Thoracic aorta (tissue), 2 donors: ENCODE data around the gene LAD1. TPM values are rescaled to one million over a fixed set of nuclear protein-coding genes. Genes with fewer than 3 reads are reported as not detected.

ENCODE experiments used
- ATAC-seq: fragments of 150-250 bp; one replicate; pipeline ENCODE4 v1.8.0; 2017; ENCODE audit warnings: low read depth; ENCODE audit not compliant: insufficient number of reproducible peaks, low FRiP score
- DNase-seq: peaks from one replicate; pipeline ENCODE4 v3.0.0-alpha.2; 2020; ENCODE audit warnings: low spot score
- H3K27ac ChIP-seq, 2 donors: fragments of 200-600 bp; sonication (generic); 1 replicate in 1 of 2; 2 replicates in 1 of 2; pipeline ENCODE4 v1.5.1; 2016; ENCODE audit warnings: mild to moderate bottlenecking in 2 of 2, moderate library complexity in 2 of 2
- H3K27me3 ChIP-seq: fragments of 200-600 bp; sonication (generic); replicated peaks from 2 replicates; pipeline ENCODE4 v1.6.0; 2016; ENCODE audit warnings: mild to moderate bottlenecking; ENCODE audit not compliant: insufficient read depth
- H3K36me3 ChIP-seq: fragments of 200-600 bp; sonication (generic); one replicate; pipeline ENCODE4 v1.5.1; 2016
- H3K4me1 ChIP-seq, 2 donors: fragments of 200-600 bp; sonication (generic); 1 replicate in 1 of 2; 2 replicates in 1 of 2; pipeline versions ENCODE4 v1.5.1 to v1.6.0; 2016; ENCODE audit warnings: low read depth in 2 of 2, mild to moderate bottlenecking in 1 of 2; ENCODE audit not compliant: control insufficient read depth in 1 of 2
- H3K4me3 ChIP-seq: fragments of 200-600 bp; sonication (generic); 2 replicates; pipeline ENCODE4 v1.5.1; 2016; ENCODE audit warnings: mild to moderate bottlenecking
- H3K9me3 ChIP-seq: fragments of 200-600 bp; sonication (generic); 2 replicates; pipeline ENCODE4 v1.5.1; 2016
- total RNA-seq, 2 donors: library from RNA; depleted of rRNA; stranded (reverse); fragments of >200 nt; gene quantifications; one replicate each; pipeline versions ENCODE4 v1.1.0 to v1.2.3, GENCODE V29; 2016
- TF ChIP-seq, protein P1 (sequence below): fragments of 200-600 bp; sonication (generic); IDR thresholded peaks from one replicate; pipeline ENCODE4 v1.5.1; 2019; ENCODE audit warnings: antibody characterized with exemption

Gene LAD1
- total RNA-seq, 2 donors from 2014 or later = 0.41 to 11.1 TPM

DNA sequence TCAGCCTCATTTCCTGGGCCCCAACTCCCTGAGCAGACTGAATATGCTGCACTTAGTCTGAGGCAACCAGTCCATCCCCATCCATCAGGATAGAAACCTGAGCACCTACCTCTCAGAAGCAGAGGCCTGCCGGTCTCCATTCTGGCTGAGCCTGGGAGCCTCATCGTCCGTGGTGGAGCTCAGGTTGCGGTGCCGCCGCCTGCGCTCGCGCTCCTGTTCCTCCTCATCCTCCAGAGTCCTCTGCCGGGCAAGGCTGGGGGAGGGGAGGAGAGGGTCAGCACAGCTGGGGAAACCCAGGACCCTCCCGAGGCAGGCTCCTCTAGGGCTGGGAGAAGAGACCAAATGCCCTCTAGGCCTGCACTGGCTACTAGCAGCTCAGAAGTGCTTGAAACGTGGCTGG lies 10.1 kb downstream of the LAD1 start:
- Histone ChIP-seq H3K27me3 (no peaks in the 10 kb centered on the region), H3K27ac (no peak overlapping the region), H3K36me3 (no peaks in the 10 kb centered on the region), H3K9me3 (no peaks in the 10 kb centered on the region), H3K4me3 (no peak overlapping the region), H3K4me1 (no peaks in the 10 kb centered on the region)
- TF ChIP-seq, protein P1, sequence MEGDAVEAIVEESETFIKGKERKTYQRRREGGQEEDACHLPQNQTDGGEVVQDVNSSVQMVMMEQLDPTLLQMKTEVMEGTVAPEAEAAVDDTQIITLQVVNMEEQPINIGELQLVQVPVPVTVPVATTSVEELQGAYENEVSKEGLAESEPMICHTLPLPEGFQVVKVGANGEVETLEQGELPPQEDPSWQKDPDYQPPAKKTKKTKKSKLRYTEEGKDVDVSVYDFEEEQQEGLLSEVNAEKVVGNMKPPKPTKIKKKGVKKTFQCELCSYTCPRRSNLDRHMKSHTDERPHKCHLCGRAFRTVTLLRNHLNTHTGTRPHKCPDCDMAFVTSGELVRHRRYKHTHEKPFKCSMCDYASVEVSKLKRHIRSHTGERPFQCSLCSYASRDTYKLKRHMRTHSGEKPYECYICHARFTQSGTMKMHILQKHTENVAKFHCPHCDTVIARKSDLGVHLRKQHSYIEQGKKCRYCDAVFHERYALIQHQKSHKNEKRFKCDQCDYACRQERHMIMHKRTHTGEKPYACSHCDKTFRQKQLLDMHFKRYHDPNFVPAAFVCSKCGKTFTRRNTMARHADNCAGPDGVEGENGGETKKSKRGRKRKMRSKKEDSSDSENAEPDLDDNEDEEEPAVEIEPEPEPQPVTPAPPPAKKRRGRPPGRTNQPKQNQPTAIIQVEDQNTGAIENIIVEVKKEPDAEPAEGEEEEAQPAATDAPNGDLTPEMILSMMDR = no peak
- no peak for DNase-seq
- no peak for ATAC-seq

DNA sequence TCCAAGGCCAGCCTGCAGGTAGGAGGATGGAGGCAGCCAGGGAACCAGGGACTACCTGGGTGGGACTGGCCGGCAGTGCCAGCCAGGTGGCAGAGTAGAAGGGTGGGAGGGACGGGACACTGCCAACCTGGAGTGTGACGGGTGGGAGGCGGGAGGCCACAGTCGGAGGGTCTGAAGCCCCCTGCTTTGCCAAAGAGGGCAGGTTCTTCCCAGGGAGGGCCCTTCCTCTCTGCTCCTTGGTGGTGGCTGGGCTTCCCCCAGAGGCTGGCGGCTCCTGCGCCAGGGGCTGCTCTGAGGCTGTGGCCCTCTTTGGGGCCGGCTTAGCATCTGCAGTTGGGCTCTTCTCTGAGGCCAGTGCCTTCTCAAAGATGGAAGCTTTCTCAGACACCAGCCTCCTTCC lies 12.9 kb downstream of the LAD1 start:
- no peak overlapping the region for H3K4me3 ChIP-seq
- no peak for ATAC-seq
- TF ChIP-seq, protein P1 = no peak

DNA sequence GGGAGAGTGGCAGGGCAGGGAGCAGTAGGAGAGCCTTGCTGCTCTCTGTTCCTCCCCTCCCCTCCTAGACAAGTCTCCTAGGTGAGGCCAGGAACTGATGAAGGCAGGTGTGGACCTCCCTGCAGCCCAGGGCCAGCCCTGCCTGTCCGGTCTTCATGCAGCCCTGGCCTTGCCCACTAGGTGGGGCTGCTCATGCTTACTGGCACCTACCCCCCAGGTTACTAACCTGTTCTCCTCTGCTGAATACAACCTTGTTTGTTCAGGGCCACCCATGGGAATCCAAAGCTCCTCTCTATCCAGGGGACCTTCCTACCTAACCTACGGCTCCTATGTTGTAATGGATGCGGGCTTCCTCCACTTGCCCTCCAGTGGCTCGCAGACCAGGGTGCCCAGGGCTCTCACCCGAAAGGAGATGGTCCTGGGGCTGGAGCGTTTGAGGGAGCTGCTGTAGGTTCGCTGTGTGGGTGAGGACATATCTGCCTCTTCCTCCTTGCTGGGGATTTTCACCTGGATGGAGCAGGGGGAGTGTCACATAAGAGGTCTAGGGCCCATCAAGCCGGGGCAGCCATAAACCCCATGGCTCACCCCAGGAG lies 13.7 kb downstream of the LAD1 start:
- DNase-seq = no peak
- no peaks in the 10 kb centered on the region for H3K4me1 ChIP-seq
- TF ChIP-seq, protein P1 = peak; percentile 49
- no peaks in the 10 kb centered on the region for H3K36me3 ChIP-seq
- H3K27me3 ChIP-seq = no peaks in the 10 kb centered on the region
- no peak overlapping the region for H3K27ac ChIP-seq
- H3K9me3 ChIP-seq = no peaks in the 10 kb centered on the region
- ATAC-seq = no peak
- no peak overlapping the region for H3K4me3 ChIP-seq

More for the DNA sequence above, 12.9 kb downstream of the LAD1 start:
- DNase-seq = no peak
- H3K27me3 ChIP-seq = no peaks in the 10 kb centered on the region
- no peak overlapping the region for H3K27ac ChIP-seq
- H3K4me1 ChIP-seq = no peaks in the 10 kb centered on the region
- H3K9me3 ChIP-seq = no peaks in the 10 kb centered on the region
- no peaks in the 10 kb centered on the region for H3K36me3 ChIP-seq

DNA sequence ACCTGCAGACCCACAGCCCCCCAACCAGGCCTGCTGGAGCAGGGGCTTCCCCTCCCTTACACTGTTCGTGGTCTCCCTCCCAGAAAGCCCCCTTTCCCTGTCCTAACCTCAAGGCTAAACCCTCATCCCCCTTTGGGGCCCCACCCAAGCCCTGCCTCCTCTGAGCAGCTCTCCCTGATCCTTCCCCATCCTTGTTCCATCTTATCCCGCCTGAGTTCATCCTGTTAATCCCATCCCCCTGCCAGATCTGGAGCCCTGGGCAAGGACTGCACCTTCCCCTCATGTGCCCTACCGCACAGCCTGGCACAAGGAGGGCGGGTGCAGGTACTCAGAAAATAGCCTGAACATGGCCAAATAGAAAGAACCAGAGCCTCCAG lies 14.7 kb downstream of the LAD1 start:
- Histone ChIP-seq H3K27ac (no peak overlapping the region), H3K36me3 (no peaks in the 10 kb centered on the region), H3K27me3 (no peaks in the 10 kb centered on the region), H3K9me3 (no peaks in the 10 kb centered on the region), H3K4me3 (no peak overlapping the region), H3K4me1 (no peaks in the 10 kb centered on the region)
- ATAC-seq (no peak), DNase-seq (no peak)
- TF ChIP-seq, protein P1 = no peak

DNA sequence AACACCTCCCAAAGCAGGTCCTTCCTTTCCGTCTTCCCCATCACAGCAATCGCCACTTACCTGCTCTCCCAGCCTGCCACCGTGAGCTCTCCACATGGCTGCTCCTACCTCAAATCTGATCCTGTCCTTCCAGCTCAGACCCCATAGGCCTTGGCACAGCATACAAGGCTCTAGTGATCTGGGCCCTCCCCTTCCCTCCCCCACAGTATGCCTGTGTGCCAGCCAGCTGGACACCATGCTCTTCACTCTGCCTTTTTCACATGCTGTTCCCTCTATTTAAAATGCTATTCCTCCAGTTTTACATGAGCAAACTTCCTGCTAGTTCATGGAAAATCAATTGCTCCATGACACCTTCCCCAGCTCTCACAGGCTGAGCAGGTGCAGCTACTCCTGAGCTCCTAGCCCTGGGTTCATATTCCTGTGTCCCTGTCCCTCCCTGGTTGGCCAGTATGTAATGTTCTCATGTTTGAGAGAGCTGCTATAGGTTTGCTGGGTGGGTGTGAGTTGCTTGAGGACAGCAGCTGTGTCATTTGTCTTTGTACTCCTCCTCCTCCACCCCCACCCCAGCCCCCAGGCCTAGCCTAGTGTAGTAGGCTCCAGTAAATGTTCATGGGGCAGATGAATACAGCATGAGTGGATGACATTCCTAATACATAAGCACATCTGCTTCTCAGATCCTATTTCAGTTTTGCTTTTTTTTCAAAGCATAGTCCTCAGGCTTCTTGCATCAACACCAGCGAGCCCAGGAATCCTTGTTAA lies 15.3 kb downstream of the LAD1 start:
- no peaks in the 10 kb centered on the region for H3K9me3 ChIP-seq
- ATAC-seq (no peak), DNase-seq (no peak)
- no peak overlapping the region for H3K4me3 ChIP-seq
- H3K4me1 ChIP-seq = no peaks in the 10 kb centered on the region
- H3K27me3 ChIP-seq = no peaks in the 10 kb centered on the region
- TF ChIP-seq, protein P1 = no peak
- no peaks in the 10 kb centered on the region for H3K36me3 ChIP-seq
- H3K27ac ChIP-seq = no peak overlapping the region
